Epithelial cell of proximal tubule (primary cell): ENCODE results near the gene S100B. TPM values are rescaled to one million over a fixed set of nuclear protein-coding genes. Genes with fewer than 3 reads are reported as not detected.
A peak's percentile ranks its signal among the peaks of the same experiment; 100 is the strongest.

Experiments
- DNase-seq: peaks from one replicate; pipeline ENCODE4 v3.0.0-alpha.2; 2011; ENCODE audit warnings: low read depth
- H3K4me3 ChIP-seq: 2 replicates; pipeline ENCODE4 v1.5.1; 2011; ENCODE audit warnings: low read depth, mild to moderate bottlenecking, low read length
- total RNA-seq: library from RNA; depleted of rRNA; stranded (reverse); fragments of >200 nt; gene quantifications from 2 replicates; pipeline ENCODE4 v1.2.3, GENCODE V29; 2015
- TF ChIP-seq, protein P1 (sequence below): conservative IDR thresholded peaks from 2 replicates; pipeline ENCODE4 v1.5.1; 2012; ENCODE audit warnings: low read depth, mild to moderate bottlenecking, low read length

The S100B gene
- total RNA-seq, 1 donor from 2014 or later: not detected

DNA sequence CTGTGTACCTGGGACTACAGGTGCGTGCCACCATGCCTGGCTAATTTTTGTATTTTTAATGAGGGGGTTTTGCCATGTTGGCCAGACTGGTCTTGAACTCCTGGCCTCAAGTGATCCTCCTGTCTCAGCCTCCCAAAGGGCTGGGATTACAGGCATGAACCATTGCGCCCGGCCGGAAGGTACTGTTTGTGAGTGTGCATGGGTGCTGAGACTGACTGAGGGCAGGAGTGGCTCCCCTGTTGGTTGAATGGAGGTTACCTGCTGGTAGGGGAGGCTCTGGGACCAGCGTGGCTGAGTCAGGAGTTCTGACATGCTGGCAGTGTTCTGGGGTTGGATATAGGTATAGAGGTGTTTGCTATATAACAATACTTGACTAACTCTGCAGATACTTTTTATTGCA is 41.0 kb upstream of the S100B start:
- TF ChIP-seq, protein P1, sequence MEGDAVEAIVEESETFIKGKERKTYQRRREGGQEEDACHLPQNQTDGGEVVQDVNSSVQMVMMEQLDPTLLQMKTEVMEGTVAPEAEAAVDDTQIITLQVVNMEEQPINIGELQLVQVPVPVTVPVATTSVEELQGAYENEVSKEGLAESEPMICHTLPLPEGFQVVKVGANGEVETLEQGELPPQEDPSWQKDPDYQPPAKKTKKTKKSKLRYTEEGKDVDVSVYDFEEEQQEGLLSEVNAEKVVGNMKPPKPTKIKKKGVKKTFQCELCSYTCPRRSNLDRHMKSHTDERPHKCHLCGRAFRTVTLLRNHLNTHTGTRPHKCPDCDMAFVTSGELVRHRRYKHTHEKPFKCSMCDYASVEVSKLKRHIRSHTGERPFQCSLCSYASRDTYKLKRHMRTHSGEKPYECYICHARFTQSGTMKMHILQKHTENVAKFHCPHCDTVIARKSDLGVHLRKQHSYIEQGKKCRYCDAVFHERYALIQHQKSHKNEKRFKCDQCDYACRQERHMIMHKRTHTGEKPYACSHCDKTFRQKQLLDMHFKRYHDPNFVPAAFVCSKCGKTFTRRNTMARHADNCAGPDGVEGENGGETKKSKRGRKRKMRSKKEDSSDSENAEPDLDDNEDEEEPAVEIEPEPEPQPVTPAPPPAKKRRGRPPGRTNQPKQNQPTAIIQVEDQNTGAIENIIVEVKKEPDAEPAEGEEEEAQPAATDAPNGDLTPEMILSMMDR: no peak
- DNase-seq: no peak

DNA sequence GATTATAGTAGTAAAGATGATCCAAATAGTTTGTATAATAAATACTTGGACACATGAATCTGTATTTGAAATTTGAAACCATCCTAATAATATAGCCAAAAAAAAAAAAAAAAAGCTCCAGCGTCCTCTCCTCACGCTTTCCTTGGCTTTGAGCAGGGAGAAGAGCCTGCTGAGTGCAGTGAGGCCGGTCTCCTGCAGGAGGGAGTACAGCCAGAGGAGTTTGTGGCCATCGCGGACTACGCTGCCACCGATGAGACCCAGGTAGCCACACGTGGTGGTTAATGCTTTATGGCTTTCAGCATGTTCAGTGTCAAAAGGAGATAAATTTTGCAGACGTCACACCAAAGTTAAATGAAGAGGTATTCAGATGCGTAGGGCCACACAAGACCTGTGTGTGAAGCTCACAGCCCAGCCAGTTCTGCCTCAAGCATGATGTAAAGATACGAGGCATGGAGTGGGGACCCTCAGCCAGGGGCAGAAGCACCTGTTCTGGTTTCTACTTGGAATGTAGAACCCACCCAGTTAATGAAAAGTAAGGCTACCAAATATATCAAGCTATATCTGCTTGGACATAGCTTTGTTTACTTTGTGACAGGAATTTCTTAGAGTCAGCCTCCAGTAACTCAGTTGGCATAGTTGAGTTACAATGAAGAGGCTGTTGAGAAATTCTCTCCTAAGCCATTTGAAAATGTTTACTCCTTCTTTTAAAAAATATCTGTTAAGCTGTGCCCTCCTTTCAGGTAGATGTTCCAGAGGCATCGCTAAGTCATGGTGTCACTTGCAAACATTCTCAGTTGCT is 38.7 kb upstream of the S100B start:
- no peak for DNase-seq
- TF ChIP-seq, protein P1: no peak
- H3K4me3 ChIP-seq: no peak overlapping the region

More for the DNA sequence above, 41.0 kb upstream of the S100B start:
- H3K4me3 ChIP-seq: no peak overlapping the region

DNA sequence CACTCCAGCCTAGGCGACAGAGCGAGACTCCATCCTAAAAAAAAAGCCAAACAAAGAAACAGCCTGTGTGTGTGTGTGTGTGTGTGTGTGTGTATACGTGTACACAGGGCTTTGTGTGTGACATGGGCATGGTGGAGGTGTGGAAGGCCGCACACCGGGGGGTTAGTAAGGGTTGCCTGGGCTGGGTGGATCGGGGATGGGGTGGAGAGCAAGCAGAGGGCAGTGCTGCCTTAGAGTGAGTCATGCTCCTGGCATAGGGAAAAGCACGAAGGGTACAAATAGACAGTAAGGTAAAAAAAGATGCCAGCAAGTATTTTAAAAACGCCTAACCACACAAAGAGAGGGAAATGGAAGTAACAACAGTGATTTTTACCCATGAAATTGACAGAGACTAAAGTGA is 36.8 kb upstream of the S100B start:
- TF ChIP-seq, protein P1: no peak
- H3K4me3 ChIP-seq: no peak overlapping the region
- no peak for DNase-seq

DNA sequence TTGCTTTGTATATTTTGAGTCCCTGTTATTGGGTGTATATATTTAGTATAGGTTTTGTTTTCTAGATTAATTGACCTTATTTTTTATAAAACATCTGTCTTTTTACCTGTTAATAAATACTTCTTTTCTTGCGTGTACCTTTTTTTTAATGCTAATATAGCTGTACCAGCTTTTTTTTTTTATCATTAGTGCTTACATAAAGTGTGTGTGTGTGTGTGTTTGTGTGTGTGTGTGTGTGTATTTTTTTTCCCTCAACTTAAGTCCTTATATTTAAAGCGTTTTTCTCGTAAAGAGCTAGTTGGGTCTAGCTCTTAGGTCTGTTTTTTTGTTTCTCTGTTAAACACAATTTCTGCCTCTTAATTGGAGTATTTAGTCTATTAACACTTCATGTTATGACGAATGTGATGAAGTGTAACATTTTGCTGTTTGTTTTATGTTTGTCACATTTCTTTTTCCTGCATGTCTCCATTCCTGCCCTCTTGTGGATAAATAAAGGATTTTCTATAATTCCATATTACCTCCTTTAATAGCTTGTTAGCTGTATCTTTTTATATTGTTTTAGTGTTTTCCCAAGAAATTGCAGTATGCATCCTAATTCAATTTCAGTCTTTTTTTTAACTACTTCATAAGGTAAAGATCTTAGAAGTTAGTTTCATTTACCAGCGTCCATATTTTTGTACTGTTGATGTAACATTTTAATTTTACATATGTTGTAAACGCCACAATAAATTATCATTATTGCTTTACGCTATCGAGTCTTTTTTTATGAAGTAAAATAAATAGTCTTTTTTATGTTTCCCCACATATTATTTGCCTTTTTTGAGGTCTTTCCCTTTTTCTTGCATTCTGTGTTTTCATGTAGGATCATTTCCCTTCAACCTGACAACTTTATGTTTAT is 34.9 kb upstream of the S100B start:
- no peak for DNase-seq

DNA sequence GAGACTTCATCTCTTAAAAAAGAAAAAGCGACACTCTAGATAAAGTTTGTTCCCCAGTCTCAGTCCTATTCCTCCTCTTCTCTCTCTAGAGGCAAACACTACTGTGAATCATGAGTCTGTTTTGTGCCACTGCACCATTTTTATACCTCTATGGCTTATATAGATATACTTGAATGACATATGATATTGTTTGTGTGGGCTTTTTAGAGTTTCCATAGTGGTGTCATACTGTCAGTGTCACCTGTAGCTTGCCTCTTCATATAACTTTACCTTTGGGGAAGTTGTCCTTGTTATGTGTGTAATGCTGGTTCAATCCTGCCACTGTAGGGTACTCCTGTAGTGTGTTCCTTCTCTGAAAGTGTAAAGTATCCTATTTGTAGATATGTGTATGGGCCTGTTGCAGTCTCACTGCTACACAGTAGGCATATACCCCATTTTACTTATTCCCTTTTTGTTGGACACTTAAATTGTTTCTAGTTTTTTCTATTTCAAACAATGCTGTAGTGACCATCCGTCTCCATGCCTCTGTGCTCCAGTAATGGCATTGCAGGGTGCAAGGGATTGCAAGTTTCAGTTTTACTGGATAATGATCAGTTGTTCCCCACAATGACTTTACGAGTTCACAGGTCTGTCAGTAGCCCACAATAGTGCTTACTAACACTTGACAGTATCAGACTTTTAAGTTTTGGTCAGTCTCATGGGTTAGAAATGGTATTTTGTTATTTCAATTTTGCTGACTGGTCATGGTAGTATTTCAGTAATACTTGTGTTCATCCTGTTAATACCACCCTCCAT is 33.3 kb upstream of the S100B start:
- TF ChIP-seq, protein P1: no peak
- H3K4me3 ChIP-seq: no peak overlapping the region
- no peak for DNase-seq

More for the DNA sequence above, 34.9 kb upstream of the S100B start:
- TF ChIP-seq, protein P1: peak; percentile 43
- H3K4me3 ChIP-seq: no peak overlapping the region

DNA sequence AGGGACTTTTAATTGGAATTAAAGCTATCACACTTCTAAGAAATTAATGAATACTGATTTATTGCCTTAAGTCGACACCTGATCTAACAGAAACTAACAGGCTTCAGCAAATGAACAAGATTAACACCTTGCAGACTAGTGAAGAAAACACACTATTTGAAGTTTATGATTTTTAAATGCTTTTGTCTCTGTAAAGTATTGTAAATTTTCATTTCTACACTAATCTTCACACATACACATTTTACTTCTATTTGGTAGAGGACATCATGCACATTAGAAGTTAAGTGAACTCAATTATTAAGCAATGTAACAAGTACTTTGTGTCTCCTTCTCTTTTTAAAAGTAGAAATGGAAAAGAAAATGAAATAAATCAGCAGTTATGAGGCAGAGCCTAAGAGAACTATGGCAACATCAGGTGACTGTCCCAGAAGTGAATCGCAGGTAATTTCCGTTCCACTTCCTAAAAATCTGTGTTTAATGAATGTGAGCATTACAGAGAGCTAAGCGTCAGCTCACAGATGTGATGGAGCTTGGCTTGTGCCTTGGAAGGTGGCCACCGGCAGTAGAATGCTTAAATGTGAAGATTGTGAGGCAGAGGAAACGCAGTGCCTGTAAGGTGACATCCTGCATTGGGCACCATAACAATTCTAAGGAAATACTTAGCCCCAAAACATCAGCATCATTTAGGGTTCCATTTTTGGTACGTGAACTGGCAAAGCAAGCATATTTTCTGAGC is 31.8 kb upstream of the S100B start:
- TF ChIP-seq, protein P1: no peak
- no peak for DNase-seq
- H3K4me3 ChIP-seq: peak overlapping the region; percentile 99
